ENCODE results near the gene UTP11.

UTP11 gene

DNA sequence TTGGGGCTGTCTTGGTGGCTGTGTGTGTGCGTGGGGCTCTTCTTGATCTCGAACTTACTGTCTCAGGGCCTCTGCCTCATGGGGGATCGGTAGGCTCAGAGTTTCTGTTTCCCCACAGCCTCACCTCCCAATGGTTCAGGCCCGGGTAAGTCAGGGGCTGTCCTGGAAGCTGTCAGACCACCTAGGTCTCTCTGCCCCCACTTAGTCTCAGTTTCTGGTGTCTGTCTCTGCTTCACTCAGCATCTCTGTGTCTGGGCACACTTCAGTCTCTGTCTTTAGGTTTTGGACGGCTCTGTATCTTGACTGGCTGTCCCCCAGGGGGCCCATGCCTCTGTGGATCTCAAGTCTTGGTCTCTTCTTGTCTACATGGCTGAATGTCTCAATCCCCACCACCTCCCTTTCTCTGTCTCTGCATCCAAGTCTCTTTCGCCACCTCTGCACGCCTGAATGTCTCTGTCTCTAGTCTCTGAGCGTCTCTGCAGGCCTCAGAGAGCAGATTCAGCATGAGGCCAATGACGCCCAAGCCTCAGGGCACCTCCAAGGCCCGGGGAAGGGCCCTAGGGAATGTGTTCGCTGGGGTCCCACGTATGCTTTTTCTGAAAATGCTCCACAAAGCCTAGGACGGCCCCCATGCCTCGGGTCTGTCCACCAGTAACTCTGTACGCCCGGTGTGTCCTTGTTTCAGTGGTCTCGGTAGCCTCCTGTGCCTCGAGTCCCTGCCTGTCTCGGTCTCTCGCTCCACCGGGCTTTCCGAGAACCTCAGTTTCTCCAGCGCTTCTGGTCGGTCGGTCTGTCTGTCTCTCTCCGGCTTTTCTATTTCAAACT, 8.0 kb upstream of the UTP11 start:
- H3K27ac ChIP-seq (replicated peaks) = peak overlapping the region; percentile 73
- H3K4me3 ChIP-seq (replicated peaks; ENCODE audit: insufficient read depth, low read length) = peak overlapping the region; percentile 60
- TF ChIP-seq SPI1 (IDR thresholded peaks at IDR 0.05; ENCODE audit: borderline replicate concordance, low read depth) = no peak
- TF ChIP-seq, protein P1, sequence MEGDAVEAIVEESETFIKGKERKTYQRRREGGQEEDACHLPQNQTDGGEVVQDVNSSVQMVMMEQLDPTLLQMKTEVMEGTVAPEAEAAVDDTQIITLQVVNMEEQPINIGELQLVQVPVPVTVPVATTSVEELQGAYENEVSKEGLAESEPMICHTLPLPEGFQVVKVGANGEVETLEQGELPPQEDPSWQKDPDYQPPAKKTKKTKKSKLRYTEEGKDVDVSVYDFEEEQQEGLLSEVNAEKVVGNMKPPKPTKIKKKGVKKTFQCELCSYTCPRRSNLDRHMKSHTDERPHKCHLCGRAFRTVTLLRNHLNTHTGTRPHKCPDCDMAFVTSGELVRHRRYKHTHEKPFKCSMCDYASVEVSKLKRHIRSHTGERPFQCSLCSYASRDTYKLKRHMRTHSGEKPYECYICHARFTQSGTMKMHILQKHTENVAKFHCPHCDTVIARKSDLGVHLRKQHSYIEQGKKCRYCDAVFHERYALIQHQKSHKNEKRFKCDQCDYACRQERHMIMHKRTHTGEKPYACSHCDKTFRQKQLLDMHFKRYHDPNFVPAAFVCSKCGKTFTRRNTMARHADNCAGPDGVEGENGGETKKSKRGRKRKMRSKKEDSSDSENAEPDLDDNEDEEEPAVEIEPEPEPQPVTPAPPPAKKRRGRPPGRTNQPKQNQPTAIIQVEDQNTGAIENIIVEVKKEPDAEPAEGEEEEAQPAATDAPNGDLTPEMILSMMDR (IDR thresholded peaks at IDR 0.05; ENCODE audit: insufficient read depth, low read length) = no peak
- TF ChIP-seq GABPA (IDR thresholded peaks at IDR 0.05; ENCODE audit: low read depth) = no peak
- 0 out of 2 replicates have a peak, but pooled peaks have one; percentile 38 for TF ChIP-seq POLR2AphosphoS5 (IDR thresholded peaks at IDR 0.05; ENCODE audit: low read depth)
- TF ChIP-seq, protein P2, sequence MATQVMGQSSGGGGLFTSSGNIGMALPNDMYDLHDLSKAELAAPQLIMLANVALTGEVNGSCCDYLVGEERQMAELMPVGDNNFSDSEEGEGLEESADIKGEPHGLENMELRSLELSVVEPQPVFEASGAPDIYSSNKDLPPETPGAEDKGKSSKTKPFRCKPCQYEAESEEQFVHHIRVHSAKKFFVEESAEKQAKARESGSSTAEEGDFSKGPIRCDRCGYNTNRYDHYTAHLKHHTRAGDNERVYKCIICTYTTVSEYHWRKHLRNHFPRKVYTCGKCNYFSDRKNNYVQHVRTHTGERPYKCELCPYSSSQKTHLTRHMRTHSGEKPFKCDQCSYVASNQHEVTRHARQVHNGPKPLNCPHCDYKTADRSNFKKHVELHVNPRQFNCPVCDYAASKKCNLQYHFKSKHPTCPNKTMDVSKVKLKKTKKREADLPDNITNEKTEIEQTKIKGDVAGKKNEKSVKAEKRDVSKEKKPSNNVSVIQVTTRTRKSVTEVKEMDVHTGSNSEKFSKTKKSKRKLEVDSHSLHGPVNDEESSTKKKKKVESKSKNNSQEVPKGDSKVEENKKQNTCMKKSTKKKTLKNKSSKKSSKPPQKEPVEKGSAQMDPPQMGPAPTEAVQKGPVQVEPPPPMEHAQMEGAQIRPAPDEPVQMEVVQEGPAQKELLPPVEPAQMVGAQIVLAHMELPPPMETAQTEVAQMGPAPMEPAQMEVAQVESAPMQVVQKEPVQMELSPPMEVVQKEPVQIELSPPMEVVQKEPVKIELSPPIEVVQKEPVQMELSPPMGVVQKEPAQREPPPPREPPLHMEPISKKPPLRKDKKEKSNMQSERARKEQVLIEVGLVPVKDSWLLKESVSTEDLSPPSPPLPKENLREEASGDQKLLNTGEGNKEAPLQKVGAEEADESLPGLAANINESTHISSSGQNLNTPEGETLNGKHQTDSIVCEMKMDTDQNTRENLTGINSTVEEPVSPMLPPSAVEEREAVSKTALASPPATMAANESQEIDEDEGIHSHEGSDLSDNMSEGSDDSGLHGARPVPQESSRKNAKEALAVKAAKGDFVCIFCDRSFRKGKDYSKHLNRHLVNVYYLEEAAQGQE (IDR thresholded peaks at IDR 0.05; ENCODE audit: insufficient replicate concordance, low read depth) = no peak
- H3K27me3 ChIP-seq (ENCODE audit: insufficient read depth, poor library complexity, severe bottlenecking) = no peaks in the 10 kb centered on the region
- peak in 1 of 2 experiments; percentile 51 for DNase-seq (ENCODE audit: low read depth in 1 of 2, low spot score in 1 of 2)

DNA sequence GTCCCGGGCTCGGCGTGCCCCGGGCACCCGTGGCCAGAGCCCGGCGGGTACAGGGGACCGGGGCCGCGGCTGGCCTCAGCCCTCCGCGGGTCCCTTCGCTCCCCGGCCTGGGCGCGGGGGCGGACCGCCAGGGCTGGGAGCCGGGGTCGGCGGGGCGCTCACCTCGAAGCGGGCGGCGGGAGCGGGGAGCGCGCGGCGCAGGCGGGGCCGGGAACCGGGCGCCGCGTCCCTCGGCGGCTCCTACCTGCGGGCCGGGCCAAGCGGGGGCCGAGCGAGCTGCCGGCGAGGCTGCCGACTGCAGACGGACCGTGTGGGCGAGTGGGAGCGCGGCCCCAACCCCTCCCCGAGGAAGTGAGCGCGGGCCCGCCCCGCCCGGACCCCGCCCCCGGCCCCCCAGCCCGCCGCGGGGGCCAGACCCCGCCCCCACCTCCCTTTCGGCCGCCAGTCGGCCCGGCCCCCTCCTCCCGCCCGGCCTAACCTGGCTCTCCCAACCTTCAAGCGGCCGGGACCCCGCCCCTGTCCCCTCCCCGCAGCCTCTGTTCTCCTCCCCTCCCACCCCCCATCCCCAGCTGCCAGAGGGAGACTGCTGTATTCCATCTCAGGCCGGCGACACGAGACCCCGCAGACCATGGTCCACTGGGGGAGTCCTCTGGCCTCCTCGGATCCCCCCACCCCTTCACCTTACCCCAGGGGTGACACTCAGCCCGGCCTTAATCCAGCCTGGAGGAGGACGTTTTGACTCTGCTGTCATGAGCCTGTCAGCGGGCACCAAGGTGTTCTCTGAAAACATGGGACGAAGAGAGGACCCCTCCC, 7.1 kb upstream of the UTP11 start, which contains the start of gene FHL3:
Gene FHL3, minus strand, starts transcription at position 320 of the 813 bp plus-strand sequence. CDS start 6,102 bp downstream, outside the sequence.
- peak within 1 kb of the TSS; percentile 73 for H3K27ac ChIP-seq (replicated peaks)
- DNase-seq (ENCODE audit: low read depth in 1 of 2, low spot score in 1 of 2) = peak in 1 of 2 experiments; percentile 63
- TF ChIP-seq POLR2AphosphoS5 (IDR thresholded peaks at IDR 0.05; ENCODE audit: low read depth) = no peak; the same call in 1 of the 2 replicates
- TF ChIP-seq GABPA (IDR thresholded peaks at IDR 0.05; ENCODE audit: low read depth) = no peak
- TF ChIP-seq, protein P1 (IDR thresholded peaks at IDR 0.05; ENCODE audit: insufficient read depth, low read length) = no peak
- TF ChIP-seq, protein P2 (IDR thresholded peaks at IDR 0.05; ENCODE audit: insufficient replicate concordance, low read depth) = no peak
- TF ChIP-seq SPI1 (IDR thresholded peaks at IDR 0.05; ENCODE audit: borderline replicate concordance, low read depth) = no peak
- H3K27me3 ChIP-seq (ENCODE audit: insufficient read depth, poor library complexity, severe bottlenecking) = no peaks in the 10 kb centered on the region
- peak within 1 kb of the TSS; percentile 60 for H3K4me3 ChIP-seq (replicated peaks; ENCODE audit: insufficient read depth, low read length)

DNA sequence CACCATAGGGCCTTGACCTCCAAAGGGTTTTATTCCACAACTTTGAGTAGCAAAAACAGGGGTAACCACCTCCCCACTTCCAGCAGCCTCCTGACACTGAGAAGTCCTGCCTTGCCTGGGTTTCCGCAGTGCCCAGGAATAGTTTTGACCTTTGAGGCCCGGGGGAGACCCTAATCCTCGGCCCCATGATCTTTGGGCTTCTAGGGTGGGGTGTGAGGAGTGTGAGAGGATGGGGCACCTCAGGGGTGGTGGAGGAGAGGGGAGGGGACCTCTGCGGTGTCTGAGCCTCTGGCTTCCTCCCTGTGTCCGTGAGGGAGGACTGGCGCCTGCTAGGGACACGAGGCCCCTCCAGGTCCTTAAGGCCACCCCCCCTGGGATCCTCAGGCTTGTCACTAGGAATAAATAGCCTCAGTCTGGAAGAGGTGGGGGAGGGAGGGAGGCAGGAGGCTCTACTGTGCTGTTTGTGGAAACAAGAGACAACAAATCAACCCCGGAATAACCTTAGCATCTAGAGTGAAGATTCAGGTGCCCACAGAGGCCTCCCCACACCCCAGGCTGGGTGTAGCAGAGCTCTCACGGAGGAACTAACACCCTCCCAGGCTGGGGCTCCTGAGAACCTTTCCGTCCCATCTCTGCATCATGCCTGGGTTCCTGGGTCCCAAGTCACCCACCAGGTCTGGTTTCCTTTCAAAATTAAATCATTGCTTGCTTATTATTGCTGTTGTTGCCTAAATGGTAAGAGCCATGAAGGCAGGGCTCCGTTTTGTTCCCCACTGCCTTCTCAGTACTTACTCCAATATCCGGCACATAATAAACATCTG, 6.3 kb upstream of the UTP11 start:
- TF ChIP-seq, protein P2 (IDR thresholded peaks at IDR 0.05; ENCODE audit: insufficient replicate concordance, low read depth) = no peak
- no peak for TF ChIP-seq SPI1 (IDR thresholded peaks at IDR 0.05; ENCODE audit: borderline replicate concordance, low read depth)
- peak overlapping the region; percentile 60 for H3K4me3 ChIP-seq (replicated peaks; ENCODE audit: insufficient read depth, low read length)
- H3K27me3 ChIP-seq (ENCODE audit: insufficient read depth, poor library complexity, severe bottlenecking) = no peaks in the 10 kb centered on the region
- H3K27ac ChIP-seq (replicated peaks) = no peak overlapping the region; the same call in 1 of the 2 replicates
- no peak for DNase-seq (ENCODE audit: low read depth in 1 of 2, low spot score in 1 of 2)

Measured in HL-60 (cell line).